SK-N-SH (cell line): ENCODE data around the gene PTPRN.

Experiments used
- TEAD4 ChIP-seq: IDR thresholded peaks from 2 replicates; pipeline ENCODE4 v1.4.0; 2012; ENCODE audit warnings: mild to moderate bottlenecking, borderline replicate concordance; ENCODE audit not compliant: insufficient read depth
- TF ChIP-seq, protein P1 (sequence below): IDR thresholded peaks from 2 replicates; pipeline ENCODE4 v1.6.1; 2012; ENCODE audit warnings: mild to moderate bottlenecking, low read depth, low read length, moderate library complexity

DNA sequence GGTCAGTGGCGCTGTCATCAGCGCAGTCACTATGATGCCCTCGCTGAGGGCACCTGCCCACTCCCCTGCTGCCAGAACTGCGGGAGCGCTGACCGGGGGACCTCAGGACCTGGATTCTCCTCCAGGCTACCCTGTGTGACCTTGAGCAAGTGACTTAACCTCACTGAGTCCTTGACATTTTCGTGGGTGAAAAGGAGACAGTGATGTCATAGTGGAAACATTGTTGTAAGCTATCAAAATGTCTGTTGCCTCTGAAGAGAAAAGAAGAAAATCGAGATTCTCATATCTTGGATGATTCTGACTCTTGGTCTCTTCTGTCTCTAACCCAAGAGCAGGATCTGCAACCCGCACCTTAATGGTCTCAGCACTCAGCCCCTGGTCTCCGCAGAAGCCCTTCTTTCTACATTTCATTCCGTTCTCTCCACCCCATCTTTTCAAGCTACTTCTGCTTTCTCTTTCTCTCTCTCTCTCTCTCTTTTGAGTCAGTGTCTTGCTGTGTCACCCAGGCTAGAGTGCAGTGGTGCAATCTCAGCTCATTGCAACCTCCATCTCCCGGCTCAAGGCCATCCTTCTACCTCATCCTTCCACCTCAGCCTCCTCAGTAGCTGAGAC is 54.5 kb downstream of the PTPRN start:
- TF ChIP-seq, protein P1, sequence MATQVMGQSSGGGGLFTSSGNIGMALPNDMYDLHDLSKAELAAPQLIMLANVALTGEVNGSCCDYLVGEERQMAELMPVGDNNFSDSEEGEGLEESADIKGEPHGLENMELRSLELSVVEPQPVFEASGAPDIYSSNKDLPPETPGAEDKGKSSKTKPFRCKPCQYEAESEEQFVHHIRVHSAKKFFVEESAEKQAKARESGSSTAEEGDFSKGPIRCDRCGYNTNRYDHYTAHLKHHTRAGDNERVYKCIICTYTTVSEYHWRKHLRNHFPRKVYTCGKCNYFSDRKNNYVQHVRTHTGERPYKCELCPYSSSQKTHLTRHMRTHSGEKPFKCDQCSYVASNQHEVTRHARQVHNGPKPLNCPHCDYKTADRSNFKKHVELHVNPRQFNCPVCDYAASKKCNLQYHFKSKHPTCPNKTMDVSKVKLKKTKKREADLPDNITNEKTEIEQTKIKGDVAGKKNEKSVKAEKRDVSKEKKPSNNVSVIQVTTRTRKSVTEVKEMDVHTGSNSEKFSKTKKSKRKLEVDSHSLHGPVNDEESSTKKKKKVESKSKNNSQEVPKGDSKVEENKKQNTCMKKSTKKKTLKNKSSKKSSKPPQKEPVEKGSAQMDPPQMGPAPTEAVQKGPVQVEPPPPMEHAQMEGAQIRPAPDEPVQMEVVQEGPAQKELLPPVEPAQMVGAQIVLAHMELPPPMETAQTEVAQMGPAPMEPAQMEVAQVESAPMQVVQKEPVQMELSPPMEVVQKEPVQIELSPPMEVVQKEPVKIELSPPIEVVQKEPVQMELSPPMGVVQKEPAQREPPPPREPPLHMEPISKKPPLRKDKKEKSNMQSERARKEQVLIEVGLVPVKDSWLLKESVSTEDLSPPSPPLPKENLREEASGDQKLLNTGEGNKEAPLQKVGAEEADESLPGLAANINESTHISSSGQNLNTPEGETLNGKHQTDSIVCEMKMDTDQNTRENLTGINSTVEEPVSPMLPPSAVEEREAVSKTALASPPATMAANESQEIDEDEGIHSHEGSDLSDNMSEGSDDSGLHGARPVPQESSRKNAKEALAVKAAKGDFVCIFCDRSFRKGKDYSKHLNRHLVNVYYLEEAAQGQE, result no peak
- TF ChIP-seq TEAD4, result no peak
